HG02571 (cell line): Measurements from ENCODE around the gene DLX6.

Source experiments
- ATAC-seq: cut with Tn5 transposase; IDR thresholded peaks from one replicate; pipeline ENCODE4 v1.9.1; 2021; ENCODE audit warnings: mild to moderate bottlenecking, moderate library complexity; ENCODE audit not compliant: unreplicated experiment

The DLX6 gene

DNA sequence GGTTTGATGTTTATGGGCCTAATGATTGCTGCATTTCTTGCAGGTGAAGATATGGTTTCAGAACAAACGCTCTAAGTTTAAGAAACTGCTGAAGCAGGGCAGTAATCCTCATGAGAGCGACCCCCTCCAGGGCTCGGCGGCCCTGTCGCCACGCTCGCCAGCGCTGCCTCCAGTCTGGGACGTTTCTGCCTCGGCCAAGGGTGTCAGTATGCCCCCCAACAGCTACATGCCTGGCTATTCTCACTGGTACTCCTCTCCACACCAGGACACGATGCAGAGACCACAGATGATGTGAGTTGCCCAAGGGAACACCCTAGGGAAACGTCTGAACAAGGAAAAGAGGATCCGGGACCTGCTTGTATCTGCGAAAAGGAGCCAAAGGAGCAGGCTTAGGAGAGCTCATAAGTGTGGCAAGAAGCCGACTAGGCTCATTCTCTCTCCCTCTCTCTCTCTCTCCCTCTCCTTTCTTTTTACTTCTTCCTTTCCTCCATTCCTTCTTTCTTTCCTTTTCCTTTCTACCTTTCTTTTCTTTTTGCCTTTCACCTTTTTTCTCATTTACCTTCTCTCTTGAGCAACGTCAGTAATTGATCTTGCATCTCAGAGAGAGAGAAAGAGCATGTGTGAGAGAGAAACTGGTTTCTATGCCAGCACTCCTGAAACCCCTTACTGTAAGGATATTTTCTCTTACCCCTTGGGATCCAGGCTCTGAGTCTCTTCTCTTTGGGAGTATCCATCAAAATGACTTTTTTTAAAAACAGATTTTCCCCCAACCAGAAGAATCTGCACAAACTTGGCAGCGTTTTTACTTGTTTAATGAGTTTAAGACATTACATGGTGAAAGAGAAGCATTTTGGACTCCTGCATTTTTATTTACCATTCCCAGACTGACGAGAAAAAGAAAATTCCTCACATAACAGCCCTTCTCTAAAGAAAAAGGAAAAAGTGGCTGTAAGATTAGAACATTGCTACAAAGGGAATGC lies 4.7 kb downstream of the DLX6 start:
- ATAC-seq, result no peak

DNA sequence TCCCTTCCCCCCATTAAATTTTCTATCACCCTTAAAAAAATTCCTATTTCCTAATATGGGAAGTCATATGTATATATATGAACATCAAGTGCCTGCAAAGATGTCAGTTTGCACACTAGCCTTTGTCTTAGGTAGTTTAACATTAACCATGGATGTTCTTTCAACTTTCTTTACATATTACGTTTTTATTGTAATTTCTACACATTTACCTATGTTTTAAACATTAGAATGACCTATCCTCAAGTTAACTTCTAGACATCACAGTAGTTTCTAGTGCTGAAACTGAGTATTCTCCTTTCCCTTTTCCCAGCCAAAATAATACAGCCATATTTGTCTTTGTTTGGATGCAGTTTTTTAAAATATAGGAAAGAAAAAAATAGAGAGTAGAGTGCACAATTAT lies 5.8 kb downstream of the DLX6 start:
- ATAC-seq, result no peak

DNA sequence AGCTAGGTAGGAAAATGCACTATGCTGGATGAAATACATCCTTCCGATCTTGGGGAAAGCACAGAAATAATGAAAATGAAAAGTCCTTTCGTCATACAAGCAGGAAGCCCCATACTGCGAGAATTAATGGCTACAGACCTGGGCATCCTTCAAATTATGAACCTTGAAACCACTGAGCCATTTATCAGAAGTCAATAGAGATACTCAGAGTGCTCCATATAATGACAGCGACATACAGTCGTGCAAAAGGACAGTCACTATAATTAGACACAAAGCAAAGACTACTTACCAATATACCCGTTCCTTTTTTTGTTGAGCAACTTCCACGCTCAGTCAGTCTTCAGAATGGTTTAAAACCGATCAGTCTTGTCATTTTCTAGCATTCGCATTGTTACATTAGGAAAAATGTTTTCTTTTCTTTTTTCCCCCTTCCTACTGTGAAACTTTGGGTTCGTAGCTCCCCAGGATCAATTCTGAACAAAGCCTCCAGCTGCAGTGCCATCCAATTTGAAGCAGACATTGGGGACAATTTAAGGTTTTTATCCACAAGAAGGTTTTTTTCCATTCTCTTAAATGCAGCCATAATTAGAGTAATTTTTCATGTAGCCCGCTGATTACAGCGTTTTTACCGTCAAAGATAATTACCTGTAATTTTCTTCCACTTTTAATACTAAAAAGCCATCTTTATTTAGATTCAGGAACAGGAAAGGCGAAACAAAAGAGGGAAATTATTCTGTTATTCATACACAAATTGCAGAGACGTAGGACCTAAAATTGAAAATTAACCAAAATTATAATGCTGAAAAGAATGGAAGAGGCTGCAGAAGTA lies 6.4 kb downstream of the DLX6 start:
- no peak for ATAC-seq

DNA sequence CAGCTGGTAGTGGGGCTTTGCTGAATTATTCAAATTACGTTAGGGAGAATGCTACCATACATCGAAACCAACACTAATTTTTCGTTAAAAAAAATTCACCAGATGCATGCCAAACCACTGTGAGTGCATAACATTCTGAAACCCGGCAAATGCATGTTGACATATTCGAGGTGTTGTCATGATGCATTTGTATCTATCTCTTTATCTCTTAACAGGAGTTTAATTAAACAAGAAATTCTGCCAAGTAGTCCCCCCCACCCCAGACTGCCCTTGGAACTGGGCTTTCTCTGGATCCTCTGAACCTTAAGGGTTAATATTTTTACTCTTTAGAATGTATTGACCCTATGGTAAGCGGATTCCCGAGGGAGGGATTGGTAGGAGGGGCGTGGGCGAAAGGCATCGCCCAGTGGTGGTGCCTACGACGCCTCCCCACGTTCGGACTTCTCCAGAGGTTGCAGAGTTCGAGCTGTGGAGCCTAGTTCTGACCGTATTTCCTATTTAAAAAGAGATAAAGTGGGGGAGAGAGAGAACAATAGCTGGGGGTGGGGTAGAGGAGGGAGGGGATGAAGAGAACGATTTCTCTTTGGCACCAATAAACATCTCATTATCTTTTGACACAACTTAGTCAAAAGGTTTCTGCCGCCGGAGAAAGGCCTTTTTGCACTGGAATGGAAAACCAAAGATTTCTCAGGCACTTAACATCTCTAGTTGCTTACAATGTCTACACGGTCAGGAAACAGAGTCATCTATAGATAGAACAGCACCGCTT lies 7.2 kb downstream of the DLX6 start:
- no peak for ATAC-seq

DNA sequence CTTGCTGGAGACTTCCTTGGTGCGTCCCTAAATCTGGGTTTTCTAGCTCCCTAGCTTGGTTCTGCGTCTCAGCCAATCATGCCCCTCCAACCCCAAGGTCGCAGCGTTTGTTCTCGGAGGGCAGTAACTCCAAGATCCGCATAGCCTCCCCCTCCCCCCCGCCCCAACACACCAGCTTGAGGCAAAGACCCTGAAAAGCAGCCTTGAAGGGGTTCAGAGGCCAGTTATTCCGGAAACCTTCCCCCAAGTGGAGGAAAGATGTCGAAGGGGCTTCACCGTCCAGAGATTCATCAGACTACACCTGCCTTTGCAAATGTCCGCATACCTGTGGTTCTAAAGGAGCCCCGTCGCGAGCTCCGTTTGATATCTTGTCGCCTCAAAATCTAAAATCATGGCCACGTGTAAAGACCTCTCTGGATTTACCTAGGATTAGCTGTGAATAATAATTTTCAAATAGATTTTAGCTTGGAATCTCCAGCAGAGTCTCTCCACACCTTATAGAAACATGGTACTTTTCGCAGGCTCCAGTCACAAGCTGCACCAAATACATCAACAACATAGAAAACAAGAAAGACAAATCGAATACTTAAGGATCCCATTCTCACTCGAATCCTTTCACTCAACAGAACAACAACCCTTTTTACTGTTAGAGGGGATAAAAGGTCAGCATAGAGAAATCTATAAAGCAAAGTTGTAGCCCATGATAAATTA lies 7.9 kb downstream of the DLX6 start:
- ATAC-seq, result no peak

DNA sequence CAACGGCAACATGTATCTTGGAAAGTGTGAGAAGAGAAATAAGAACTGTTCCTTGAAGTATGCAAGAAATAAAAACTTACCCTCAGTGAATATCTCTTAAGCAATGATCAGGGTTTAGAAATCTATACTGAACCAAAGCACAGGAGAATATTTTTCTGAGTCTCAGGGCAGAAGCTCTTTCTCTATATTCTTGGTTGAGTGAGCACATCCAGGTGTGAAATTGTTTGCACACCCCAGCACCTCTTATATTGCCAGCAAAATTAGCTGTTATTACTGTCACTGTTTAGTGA lies 8.4 kb downstream of the DLX6 start:
- ATAC-seq, result no peak

DNA sequence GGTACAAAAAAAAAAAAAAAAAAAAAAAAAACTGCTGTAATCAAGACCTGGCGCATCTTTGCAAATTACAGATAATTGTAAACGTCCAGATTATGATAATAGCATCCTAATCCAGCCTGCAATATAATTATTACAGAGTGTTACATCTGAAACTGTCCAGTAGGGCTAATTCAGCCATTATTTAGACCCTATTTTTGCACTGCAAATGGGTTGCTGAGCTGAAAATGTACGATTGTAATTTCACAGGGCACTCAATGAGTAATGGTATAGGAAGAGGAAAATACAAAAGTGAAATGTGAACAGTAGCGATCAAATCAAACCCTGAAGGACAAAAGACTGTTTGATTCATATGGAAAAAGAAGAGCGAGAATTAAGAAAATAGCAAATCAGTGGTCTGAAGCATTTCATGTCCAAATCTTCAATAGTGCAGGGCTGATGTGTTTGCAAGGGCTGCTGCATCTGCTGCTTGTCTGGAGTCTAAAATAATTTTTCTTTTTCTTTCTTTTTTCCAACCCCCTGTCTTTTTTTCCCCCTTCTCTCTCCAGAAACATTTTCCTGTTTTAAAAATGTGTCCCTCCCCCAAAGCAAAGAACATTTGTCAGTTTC lies 8.9 kb downstream of the DLX6 start:
- ATAC-seq, result no peak

DNA sequence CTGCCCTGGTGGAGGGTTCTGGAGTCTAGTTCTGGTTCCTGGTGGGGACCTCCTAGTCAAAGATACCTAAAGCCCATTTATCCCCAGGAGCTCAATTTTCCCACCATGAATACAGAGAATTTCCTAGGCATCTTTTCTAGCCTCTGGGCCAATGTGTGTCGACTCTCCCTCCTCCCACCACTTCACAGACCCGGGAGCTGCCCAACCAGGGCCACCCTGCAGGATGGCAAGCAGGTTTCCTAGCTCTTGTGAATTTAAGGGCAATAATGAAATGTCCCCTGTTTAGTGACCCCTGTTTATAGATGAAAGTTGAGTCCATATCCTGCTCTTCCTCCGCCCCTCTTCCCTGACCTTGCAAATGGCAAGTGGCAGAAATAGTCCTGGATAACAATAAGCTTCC lies 9.9 kb downstream of the DLX6 start:
- ATAC-seq, result no peak

DNA sequence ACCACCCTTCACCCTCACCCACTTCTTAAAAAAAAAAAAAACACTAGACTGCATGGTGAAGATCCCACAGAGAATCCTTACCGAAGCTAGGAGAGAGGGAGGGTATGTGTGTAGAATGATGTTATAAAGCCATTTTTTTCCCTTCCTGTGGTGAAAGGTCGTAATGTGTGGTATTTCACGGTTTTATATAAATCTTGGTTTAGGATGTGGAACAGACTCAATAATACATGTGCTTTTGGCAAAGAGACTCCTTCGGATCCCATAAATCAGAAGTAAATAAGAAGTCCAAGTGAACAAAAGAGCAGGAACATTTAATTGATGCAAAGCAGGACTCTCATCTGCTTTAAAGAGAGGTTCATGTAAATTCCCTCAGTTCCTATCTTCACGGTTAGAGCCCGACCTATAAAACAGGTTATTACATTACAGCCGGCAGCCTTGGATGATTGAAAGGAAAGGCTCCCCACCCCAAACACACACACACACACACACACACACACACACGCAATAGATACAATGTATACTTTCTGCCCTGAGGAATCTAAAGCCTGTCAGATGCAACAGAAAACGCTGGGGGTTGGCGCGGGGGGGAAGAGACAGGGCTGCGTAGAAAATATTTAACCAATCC lies 10.5 kb downstream of the DLX6 start:
- ATAC-seq, result no peak

DNA sequence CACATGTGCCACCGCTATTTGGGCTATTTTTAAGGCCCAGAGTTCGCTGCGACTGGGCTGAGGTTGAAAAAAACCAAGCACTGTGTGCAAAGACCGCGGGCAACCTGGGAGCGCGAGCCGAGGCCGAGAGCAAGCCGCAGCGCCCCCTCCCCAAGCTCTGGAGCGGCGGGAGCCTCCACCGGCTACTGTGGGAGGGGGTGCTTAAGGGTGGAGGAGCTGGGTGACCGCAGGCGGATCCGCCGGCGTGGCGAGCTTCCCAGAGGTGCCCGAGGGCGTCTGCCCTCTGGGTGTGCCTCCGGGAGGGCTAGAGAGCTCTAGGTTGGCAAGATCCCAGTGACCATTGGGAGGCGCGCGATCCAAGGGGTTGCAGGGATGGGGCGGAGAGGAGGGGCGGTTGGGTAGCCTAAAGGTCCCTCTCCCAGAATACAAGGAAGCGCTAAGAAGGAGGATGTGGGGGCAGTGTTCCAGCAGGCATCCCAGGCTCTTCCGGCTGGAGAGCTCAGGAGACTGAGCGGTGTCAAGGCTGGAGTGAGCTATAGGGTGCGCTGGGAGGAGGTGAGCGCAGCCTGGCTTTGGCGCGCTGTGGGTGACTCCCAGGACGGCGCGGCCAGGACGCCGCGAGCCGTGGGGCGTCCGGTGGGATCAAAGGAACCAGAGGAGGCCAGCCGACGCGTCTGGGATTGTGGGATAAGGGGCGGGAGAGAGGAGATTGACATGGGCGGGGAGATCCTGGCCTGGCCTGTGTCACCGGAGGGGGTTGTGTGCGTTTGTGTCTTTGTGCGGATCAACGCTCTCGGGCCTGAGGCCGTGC lies 11.2 kb downstream of the DLX6 start:
- ATAC-seq, result no peak

DNA sequence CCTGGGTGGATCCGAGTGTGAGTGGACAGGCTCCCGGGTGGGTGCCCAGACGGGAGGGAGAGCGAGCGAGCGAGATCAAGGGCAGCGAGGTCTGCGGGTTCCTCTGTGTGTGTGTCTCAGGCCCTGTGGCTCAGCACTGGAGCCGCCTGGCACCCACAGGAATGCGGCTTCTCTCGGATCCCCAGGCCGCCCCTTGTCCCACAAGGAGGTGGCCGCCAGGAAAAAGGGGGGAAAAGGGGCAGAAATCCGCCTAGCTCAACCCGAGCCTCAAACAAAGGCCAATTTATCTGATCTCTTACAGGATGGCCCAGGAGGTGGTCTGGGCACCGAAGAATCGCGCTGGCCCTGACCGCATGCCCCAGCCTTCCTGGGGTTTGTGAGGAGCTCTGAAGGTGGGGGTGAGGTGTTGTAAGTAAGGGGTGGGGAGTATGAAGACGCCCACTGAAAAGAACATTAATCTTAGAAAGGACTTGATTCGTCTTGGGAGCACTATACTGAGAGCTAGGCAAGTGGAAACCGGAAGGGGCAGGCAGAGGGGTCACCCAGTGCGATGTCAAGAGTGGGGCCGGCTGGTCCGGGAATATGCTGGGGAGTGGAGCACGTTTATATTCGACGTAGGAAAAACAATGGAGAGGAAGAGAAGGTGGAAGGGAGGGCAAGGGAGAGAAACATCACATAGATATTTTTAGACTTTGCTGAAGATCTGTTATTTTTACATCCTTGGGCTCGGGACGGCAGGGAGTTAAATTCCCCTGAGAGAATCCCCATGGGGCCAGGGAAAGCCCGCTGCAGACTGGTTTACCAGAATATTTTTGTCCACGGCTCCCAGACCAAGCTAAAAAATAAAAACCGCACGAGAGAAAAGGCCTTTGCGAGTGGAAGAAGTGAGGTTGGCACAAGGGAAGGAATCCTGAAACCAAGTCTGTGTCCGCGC lies 12.1 kb downstream of the DLX6 start:
- no peak for ATAC-seq

DNA sequence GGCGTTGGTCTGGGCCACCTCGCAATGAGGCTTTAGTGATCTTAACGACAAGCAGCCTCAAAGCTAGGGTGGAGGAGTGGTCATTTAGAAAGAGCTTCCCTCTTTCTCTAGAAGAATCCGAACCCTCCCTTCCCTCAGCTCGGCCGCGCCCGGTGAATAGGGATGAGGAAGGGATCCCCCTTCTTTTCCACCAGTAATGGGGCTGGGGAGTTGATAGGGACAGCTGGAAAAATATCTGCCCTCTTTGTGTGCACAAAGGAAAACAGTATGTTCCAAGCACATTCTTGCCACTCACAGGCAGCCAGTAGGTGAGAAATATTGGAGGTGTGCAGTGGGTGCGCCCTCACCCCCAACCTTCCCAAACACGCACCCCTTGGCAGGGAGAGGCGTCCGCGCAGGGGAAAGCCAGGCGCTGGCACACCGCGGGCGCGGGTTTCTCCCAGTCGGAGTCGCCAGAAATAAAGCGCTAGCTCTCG lies 12.8 kb downstream of the DLX6 start:
- ATAC-seq, result no peak

DNA sequence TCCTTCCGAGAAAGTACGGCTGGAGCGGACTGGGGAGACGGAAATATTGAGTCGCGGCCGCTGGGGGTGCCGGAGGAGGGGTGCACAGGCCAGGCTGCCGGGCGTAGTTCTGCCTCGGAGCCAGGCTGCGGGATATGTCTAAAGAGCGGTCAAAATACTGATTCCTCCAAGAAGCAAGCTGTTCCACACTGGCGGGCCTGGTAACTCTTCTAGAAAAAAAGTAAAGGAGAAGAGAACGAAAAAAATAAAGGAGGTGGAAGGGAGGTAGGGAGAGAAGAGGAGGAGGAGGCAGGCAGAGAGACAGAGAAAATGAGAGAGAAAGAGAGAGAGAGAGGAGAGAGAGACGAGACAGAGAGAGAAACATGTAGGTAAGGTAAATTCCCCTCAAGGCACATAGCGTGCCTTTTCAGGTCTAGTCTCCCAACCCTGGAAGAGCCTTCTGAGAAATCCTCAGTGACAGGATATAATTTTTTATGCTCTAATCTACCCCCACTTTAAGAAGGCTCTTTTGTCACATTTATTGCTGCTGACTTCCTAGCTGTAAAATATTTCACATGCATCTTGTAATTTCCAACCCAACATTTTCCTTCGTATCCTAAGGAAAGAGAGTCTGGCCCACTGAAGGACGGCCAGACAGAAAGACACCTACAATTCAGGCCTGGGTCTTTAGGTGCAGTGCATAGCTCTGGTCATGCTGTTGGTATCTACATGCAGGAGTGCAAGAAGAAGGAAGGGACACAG lies 13.6 kb downstream of the DLX6 start:
- ATAC-seq, result no peak

DNA sequence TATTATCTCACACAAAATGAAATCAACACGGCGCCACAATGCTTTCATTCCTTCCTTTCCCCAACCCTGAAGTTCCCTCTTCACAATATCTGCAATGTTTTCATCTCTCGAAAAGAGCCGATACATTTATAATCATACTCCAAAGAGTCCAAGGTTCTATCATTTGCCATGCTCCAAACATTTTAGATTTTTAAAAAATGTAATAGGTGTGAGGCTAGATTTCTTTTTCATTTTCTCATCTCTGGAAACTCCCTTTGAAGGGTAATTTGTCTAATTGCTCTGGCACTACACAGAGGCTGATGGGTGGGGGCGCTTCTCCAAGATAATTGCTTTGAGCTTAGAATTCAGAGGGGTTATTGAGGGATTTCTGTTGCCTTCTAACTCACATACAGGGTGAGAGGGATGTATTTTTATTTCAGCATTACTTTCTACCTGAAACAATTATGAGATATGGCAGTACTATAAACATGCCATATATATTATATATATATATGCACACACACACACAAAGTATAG lies 14.4 kb downstream of the DLX6 start:
- ATAC-seq, result no peak

DNA sequence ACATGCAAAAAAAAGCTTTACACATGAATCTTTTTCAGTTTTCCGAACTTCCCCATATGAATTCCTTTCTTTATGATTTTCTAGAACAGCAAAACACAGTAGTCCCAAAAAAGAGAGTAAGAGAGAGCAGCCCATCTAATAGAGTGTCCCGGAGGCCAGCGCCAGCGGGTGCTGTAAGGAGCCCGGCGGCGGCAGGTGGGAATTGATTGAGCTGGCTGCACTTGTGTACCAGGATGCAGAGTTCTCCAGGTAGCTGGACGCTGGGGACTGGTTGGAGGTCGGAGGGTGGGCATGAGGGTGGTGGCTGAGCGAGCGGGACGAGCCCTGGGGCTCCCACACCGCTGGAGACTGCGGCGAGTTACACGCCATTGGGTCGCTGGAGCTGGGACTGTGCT lies 15.2 kb downstream of the DLX6 start:
- no peak for ATAC-seq

DNA sequence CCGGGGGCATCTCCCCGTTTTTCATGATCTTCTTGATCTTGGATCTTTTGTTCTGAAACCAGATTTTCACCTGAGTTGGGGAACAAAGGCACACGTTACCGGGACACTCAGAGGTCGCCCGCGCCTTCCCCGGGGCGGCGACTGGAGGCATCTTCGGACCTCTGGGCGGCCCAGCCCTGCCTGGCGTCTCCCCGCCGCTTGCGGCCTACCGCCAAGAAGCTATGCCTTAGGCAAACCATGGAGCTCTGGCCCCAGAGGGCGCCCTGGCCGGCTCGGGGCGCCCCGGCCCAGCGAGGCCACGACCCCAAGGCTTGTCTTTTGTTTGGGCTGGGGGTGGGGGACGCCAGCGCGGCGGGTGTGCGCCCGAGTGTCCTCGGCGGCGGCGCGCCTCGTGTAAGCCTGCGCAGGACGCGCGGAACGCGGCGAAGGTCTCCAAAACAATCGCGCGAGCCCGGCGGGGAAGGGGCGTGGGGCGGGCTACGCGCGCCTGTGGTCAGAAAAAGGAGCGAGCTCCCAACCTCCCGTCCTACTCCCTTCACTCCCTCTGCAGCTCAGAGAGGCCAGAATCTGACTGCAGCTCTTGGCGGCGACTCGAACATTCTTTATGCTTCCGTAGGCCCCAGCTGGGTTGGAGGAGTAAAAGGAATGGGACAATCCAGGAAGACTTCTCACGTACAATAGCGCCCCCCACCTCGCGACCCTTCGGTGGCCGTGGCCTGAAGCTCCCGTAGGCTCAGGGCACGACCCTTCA lies 15.8 kb downstream of the DLX6 start:
- no peak for ATAC-seq
